ENCODE measurements around the gene SLIT3.

- no peak for TF ChIP-seq CTCF (conservative IDR thresholded peaks at IDR 0.05; ENCODE audit: low read depth, low read length)
- no peak for TF ChIP-seq EZH2 (IDR thresholded peaks at IDR 0.05; ENCODE audit: low read length, unreplicated experiment)
Observed at GRCh38 chr5:169154679-169155078, 146.3 kb downstream of the SLIT3 start.

All from PC-3 (cell line).